ENCODE results near the gene THOP1.
"Not testable (repeated sequence)": the region's sequence is repeated elsewhere in the genome, so short reads cannot be mapped to it uniquely, and the experiment has no call there.

THOP1 gene

GRCh38 chr19:2782936-2783780 is 2.1 kb upstream of the THOP1 start, which contains the start of gene SGTA:
SGTA (minus strand) TSS chr19:2783273; CDS start chr19:2769068, 14,205 bp downstream.
- peak; percentile 85 for FAIRE-seq

GRCh38 chr19:2783781-2784145 is 1.5 kb upstream of the THOP1 start:
- FAIRE-seq = no peak

- FAIRE-seq = no peak
These were observed 1.8 kb downstream of the THOP1 start for GRCh38 chr19:2787115-2787514.

GRCh38 chr19:2788237-2788636 is 2.9 kb downstream of the THOP1 start:
- no peak for FAIRE-seq

GRCh38 chr19:2790194-2790556 is 4.9 kb downstream of the THOP1 start:
- FAIRE-seq = no peak

GRCh38 chr19:2790557-2791271 is 5.4 kb downstream of the THOP1 start:
- FAIRE-seq = no peak

GRCh38 chr19:2791440-2791839 is 6.1 kb downstream of the THOP1 start:
- FAIRE-seq = no peak

GRCh38 chr19:2791876-2792275 is 6.6 kb downstream of the THOP1 start:
- no peak for FAIRE-seq

- FAIRE-seq = not testable (repeated sequence)
These were observed 7.4 kb downstream of the THOP1 start for GRCh38 chr19:2792666-2793065.

GRCh38 chr19:2793126-2793525 is 7.8 kb downstream of the THOP1 start:
- no peak for FAIRE-seq

GRCh38 chr19:2793577-2793976 is 8.3 kb downstream of the THOP1 start:
- FAIRE-seq = no peak

GRCh38 chr19:2795827-2796658 is 10.7 kb downstream of the THOP1 start:
- no peak for FAIRE-seq

GRCh38 chr19:2796659-2797266 is 11.5 kb downstream of the THOP1 start:
- no peak for FAIRE-seq

- no peak for FAIRE-seq
These were observed 12.0 kb downstream of the THOP1 start for GRCh38 chr19:2797280-2797679.

- FAIRE-seq = no peak
These were observed 12.9 kb downstream of the THOP1 start for GRCh38 chr19:2798158-2798685.

- FAIRE-seq = no peak
These were observed 13.4 kb downstream of the THOP1 start for GRCh38 chr19:2798733-2799132.

- no peak for FAIRE-seq
These were observed 14.1 kb downstream of the THOP1 start for GRCh38 chr19:2799273-2800020.

GRCh38 chr19:2800506-2800905 is 15.2 kb downstream of the THOP1 start:
- no peak for FAIRE-seq

GRCh38 chr19:2802826-2803225 is 17.5 kb downstream of the THOP1 start:
- FAIRE-seq = no peak

GRCh38 chr19:2803486-2804155 is 18.3 kb downstream of the THOP1 start:
- FAIRE-seq = no peak
